GM20000 (cell line): ENCODE results near the gene MOB3A.

Experiments
- DNase-seq: peaks from one replicate; pipeline ENCODE4 v3.0.0; 2012; ENCODE audit warnings: low spot score
- CTCF ChIP-seq: IDR thresholded peaks from 2 replicates; pipeline ENCODE4 v1.5.1; 2012; ENCODE audit warnings: mild to moderate bottlenecking, control low read depth; ENCODE audit errors: extremely low read depth, missing control alignments

Gene MOB3A

GRCh38 chr19:2061495-2062388 is 34.4 kb downstream of the MOB3A start:
- no peak for TF ChIP-seq CTCF
- DNase-seq = peak; percentile 99

GRCh38 chr19:2060884-2061494 is 35.1 kb downstream of the MOB3A start:
- no peak for DNase-seq
- TF ChIP-seq CTCF = no peak

GRCh38 chr19:2059422-2060201 is 36.5 kb downstream of the MOB3A start:
- no peak for TF ChIP-seq CTCF
- no peak for DNase-seq

GRCh38 chr19:2058570-2059421 is 37.3 kb downstream of the MOB3A start:
- no peak for DNase-seq
- no peak for TF ChIP-seq CTCF

- no peak for TF ChIP-seq CTCF
- no peak for DNase-seq
Observed at GRCh38 chr19:2057484-2058469, 38.3 kb downstream of the MOB3A start.

- TF ChIP-seq CTCF = no peak
- no peak for DNase-seq
Observed at GRCh38 chr19:2056837-2057192, 39.3 kb downstream of the MOB3A start.
